GM19238 (cell line): ENCODE data around the gene MON2.

Experiments used
- DNase-seq: peaks from one replicate; pipeline ENCODE4 v3.0.0; 2011; ENCODE audit warnings: low spot score; ENCODE audit not compliant: insufficient read length

The MON2 gene

GRCh38 chr12:62604373-62604772, 137.7 kb downstream of the MON2 start:
- DNase-seq = no peak

- no peak for DNase-seq
These were observed 138.2 kb downstream of the MON2 start for GRCh38 chr12:62604871-62605270.

- no peak for DNase-seq
These were observed 139.4 kb downstream of the MON2 start for GRCh38 chr12:62605981-62606380.

- no peak for DNase-seq
These were observed 140.0 kb downstream of the MON2 start for GRCh38 chr12:62606654-62607053.

- DNase-seq = no peak
These were observed 146.5 kb downstream of the MON2 start for GRCh38 chr12:62613081-62613480.

- DNase-seq = no peak
These were observed 151.7 kb downstream of the MON2 start for GRCh38 chr12:62618319-62618718.

- DNase-seq = no peak
These were observed 152.3 kb downstream of the MON2 start for GRCh38 chr12:62618930-62619329.

GRCh38 chr12:62621101-62621638, 154.5 kb downstream of the MON2 start:
- DNase-seq = no peak

- no peak for DNase-seq
These were observed 155.6 kb downstream of the MON2 start for GRCh38 chr12:62622177-62622576.

- no peak for DNase-seq
These were observed 158.6 kb downstream of the MON2 start for GRCh38 chr12:62625228-62625627.

GRCh38 chr12:62627181-62627580, 160.6 kb downstream of the MON2 start:
- no peak for DNase-seq

GRCh38 chr12:62629413-62629812, 162.8 kb downstream of the MON2 start:
- DNase-seq = no peak

GRCh38 chr12:62629971-62630739, 163.5 kb downstream of the MON2 start:
- DNase-seq = no peak

- peak; percentile 40 for DNase-seq
These were observed 165.1 kb downstream of the MON2 start for GRCh38 chr12:62631471-62632410.

GRCh38 chr12:62632411-62632918, 165.8 kb downstream of the MON2 start:
- DNase-seq = peak; percentile 18

- no peak for DNase-seq
These were observed 169.0 kb downstream of the MON2 start for GRCh38 chr12:62635649-62636048.

GRCh38 chr12:62637679-62638078, 171.1 kb downstream of the MON2 start:
- DNase-seq = no peak

GRCh38 chr12:62640910-62641448, 174.4 kb downstream of the MON2 start:
- peak; percentile 18 for DNase-seq

GRCh38 chr12:62642486-62642885, 175.9 kb downstream of the MON2 start:
- DNase-seq = no peak

GRCh38 chr12:62643486-62643885, 176.9 kb downstream of the MON2 start:
- DNase-seq = no peak

- DNase-seq = no peak
These were observed 179.9 kb downstream of the MON2 start for GRCh38 chr12:62646566-62646965.

GRCh38 chr12:62647586-62647985, 181.0 kb downstream of the MON2 start:
- DNase-seq = no peak
